Activated naive CD4-positive, alpha-beta T cell treated with anti-CD3 and anti-CD28 coated beads, Interleukin-2, amount 50 U/mL, for 24 hours (primary cell): ENCODE results near the gene NIPSNAP2.
"Not testable (repeated sequence)": the region's sequence is repeated elsewhere in the genome, so short reads cannot be mapped to it uniquely, and the experiment has no call there.

ENCODE experiments used
- H3K27ac Mint-ChIP-seq: one replicate; pipeline ENCODE4 v1.8.0; 2021; ENCODE audit warnings: mild to moderate bottlenecking, mixed read lengths
- H3K27me3 Mint-ChIP-seq: one replicate; pipeline ENCODE4 v1.8.0; 2021; ENCODE audit warnings: mixed read lengths
- H3K36me3 Mint-ChIP-seq: one replicate; pipeline ENCODE4 v1.8.0; 2021; ENCODE audit warnings: mixed read lengths
- H3K4me1 Mint-ChIP-seq: one replicate; pipeline ENCODE4 v1.8.0; 2021; ENCODE audit warnings: mixed read lengths
- H3K4me3 Mint-ChIP-seq: one replicate; pipeline ENCODE4 v1.8.0; 2021; ENCODE audit warnings: mild to moderate bottlenecking, mixed read lengths
- H3K9me3 Mint-ChIP-seq: one replicate; pipeline ENCODE4 v1.8.0; 2021; ENCODE audit warnings: mixed read lengths

Gene NIPSNAP2

GRCh38 chr7:56017015-56017414, 52.6 kb downstream of the NIPSNAP2 start:
- H3K4me3 Mint-ChIP-seq, H3K27ac Mint-ChIP-seq, H3K9me3 Mint-ChIP-seq: not testable (repeated sequence)

GRCh38 chr7:56019501-56019900, 55.1 kb downstream of the NIPSNAP2 start:
- Mint-ChIP-seq H3K4me1 (no peaks in the 10 kb centered on the region), H3K27ac (no peak overlapping the region), H3K4me3 (no peak overlapping the region), H3K27me3 (no peaks in the 10 kb centered on the region), H3K36me3 (peaks cover 4% of the 10 kb centered on the region), H3K9me3 (no peaks in the 10 kb centered on the region)

More at GRCh38 chr7:56017015-56017414, 52.6 kb downstream of the NIPSNAP2 start:
- H3K27me3 Mint-ChIP-seq, H3K36me3 Mint-ChIP-seq, H3K4me1 Mint-ChIP-seq: not testable (repeated sequence)

GRCh38 chr7:56023500-56023899, 59.1 kb downstream of the NIPSNAP2 start:
- H3K4me1 Mint-ChIP-seq, result no peaks in the 10 kb centered on the region
- no peak overlapping the region for H3K4me3 Mint-ChIP-seq
- no peak overlapping the region for H3K27ac Mint-ChIP-seq
- H3K9me3 Mint-ChIP-seq, result no peaks in the 10 kb centered on the region
- peaks cover 3% of the 10 kb centered on the region for H3K36me3 Mint-ChIP-seq
- no peaks in the 10 kb centered on the region for H3K27me3 Mint-ChIP-seq

GRCh38 chr7:56026538-56026937, 62.2 kb downstream of the NIPSNAP2 start:
- no peak overlapping the region for H3K27ac Mint-ChIP-seq
- no peaks in the 10 kb centered on the region for H3K9me3 Mint-ChIP-seq

GRCh38 chr7:56028942-56029630, 64.7 kb downstream of the NIPSNAP2 start:
- Mint-ChIP-seq H3K27ac (no peak overlapping the region), H3K4me1 (peaks cover 11% of the 10 kb centered on the region), H3K27me3 (no peaks in the 10 kb centered on the region), H3K36me3 (peaks cover 3% of the 10 kb centered on the region), H3K4me3 (no peak overlapping the region), H3K9me3 (no peaks in the 10 kb centered on the region)

More at GRCh38 chr7:56026538-56026937, 62.2 kb downstream of the NIPSNAP2 start:
- no peak overlapping the region for H3K4me3 Mint-ChIP-seq
- H3K36me3 Mint-ChIP-seq, result peaks cover 2% of the 10 kb centered on the region
- H3K4me1 Mint-ChIP-seq, result no peaks in the 10 kb centered on the region
- no peaks in the 10 kb centered on the region for H3K27me3 Mint-ChIP-seq

GRCh38 chr7:56030340-56030739, 66.0 kb downstream of the NIPSNAP2 start:
- Mint-ChIP-seq H3K36me3 (peaks cover 3% of the 10 kb centered on the region), H3K27ac (no peak overlapping the region), H3K4me3 (no peak overlapping the region), H3K9me3 (no peaks in the 10 kb centered on the region), H3K27me3 (no peaks in the 10 kb centered on the region), H3K4me1 (peaks cover 11% of the 10 kb centered on the region)

- H3K36me3 Mint-ChIP-seq, H3K27me3 Mint-ChIP-seq, H3K9me3 Mint-ChIP-seq: not testable (repeated sequence)
- Mint-ChIP-seq H3K27ac (peak overlapping the region; percentile 43), H3K4me1 (peaks cover 11% of the 10 kb centered on the region), H3K4me3 (peak overlapping the region; percentile 32)
These were observed 67.2 kb downstream of the NIPSNAP2 start for GRCh38 chr7:56031556-56031955.

GRCh38 chr7:56032578-56032977, 68.2 kb downstream of the NIPSNAP2 start:
- Mint-ChIP-seq H3K4me1 (peaks cover 11% of the 10 kb centered on the region), H3K4me3 (peak overlapping the region; percentile 32)
- H3K27me3 Mint-ChIP-seq, H3K27ac Mint-ChIP-seq, H3K9me3 Mint-ChIP-seq, H3K36me3 Mint-ChIP-seq: not testable (repeated sequence)

GRCh38 chr7:56033671-56034432, 69.5 kb downstream of the NIPSNAP2 start:
- peaks cover 11% of the 10 kb centered on the region for H3K4me1 Mint-ChIP-seq
- H3K27ac Mint-ChIP-seq, result peak overlapping the region; percentile 66
- no peaks in the 10 kb centered on the region for H3K9me3 Mint-ChIP-seq
- peaks cover 2% of the 10 kb centered on the region for H3K36me3 Mint-ChIP-seq
- peak overlapping the region; percentile 90 for H3K4me3 Mint-ChIP-seq
- H3K27me3 Mint-ChIP-seq, result no peaks in the 10 kb centered on the region

- no peaks in the 10 kb centered on the region for H3K9me3 Mint-ChIP-seq
These were observed 76.3 kb downstream of the NIPSNAP2 start for GRCh38 chr7:56040730-56041129.

GRCh38 chr7:56045758-56046157, 81.4 kb downstream of the NIPSNAP2 start:
- H3K9me3 Mint-ChIP-seq, H3K36me3 Mint-ChIP-seq, H3K27me3 Mint-ChIP-seq, H3K4me3 Mint-ChIP-seq, H3K27ac Mint-ChIP-seq: not testable (repeated sequence)
- H3K4me1 Mint-ChIP-seq, result peaks cover 13% of the 10 kb centered on the region

More at GRCh38 chr7:56040730-56041129, 76.3 kb downstream of the NIPSNAP2 start:
- H3K27me3 Mint-ChIP-seq, result no peaks in the 10 kb centered on the region
- H3K4me3 Mint-ChIP-seq, result no peak overlapping the region
- H3K36me3 Mint-ChIP-seq, result peaks cover 5% of the 10 kb centered on the region
- no peaks in the 10 kb centered on the region for H3K4me1 Mint-ChIP-seq
- no peak overlapping the region for H3K27ac Mint-ChIP-seq

GRCh38 chr7:56046721-56047445, 82.5 kb downstream of the NIPSNAP2 start:
- Mint-ChIP-seq H3K9me3 (no peaks in the 10 kb centered on the region), H3K36me3 (peaks cover 4% of the 10 kb centered on the region), H3K4me1 (peaks cover 13% of the 10 kb centered on the region), H3K27ac (no peak overlapping the region), H3K27me3 (no peaks in the 10 kb centered on the region), H3K4me3 (no peak overlapping the region)

GRCh38 chr7:56047446-56048116, 83.2 kb downstream of the NIPSNAP2 start:
- not testable (repeated sequence) for H3K9me3 Mint-ChIP-seq, H3K27ac Mint-ChIP-seq, H3K36me3 Mint-ChIP-seq, H3K4me3 Mint-ChIP-seq, H3K27me3 Mint-ChIP-seq
- peaks cover 13% of the 10 kb centered on the region for H3K4me1 Mint-ChIP-seq

GRCh38 chr7:56048245-56048644, 83.9 kb downstream of the NIPSNAP2 start:
- Mint-ChIP-seq H3K27ac (no peak overlapping the region), H3K27me3 (no peaks in the 10 kb centered on the region), H3K4me1 (peaks cover 18% of the 10 kb centered on the region), H3K36me3 (peaks cover 2% of the 10 kb centered on the region), H3K9me3 (no peaks in the 10 kb centered on the region), H3K4me3 (no peak overlapping the region)

GRCh38 chr7:56048763-56049162, 84.4 kb downstream of the NIPSNAP2 start:
- not testable (repeated sequence) for H3K27me3 Mint-ChIP-seq, H3K9me3 Mint-ChIP-seq, H3K36me3 Mint-ChIP-seq, H3K4me3 Mint-ChIP-seq, H3K27ac Mint-ChIP-seq
- H3K4me1 Mint-ChIP-seq, result peaks cover 23% of the 10 kb centered on the region
